GM18870 (cell line): ENCODE data around the gene PGF.

Experiments
- ATAC-seq: cut with Tn5 transposase; IDR thresholded peaks from one replicate; pipeline ENCODE4 v1.9.1; 2021; ENCODE audit warnings: moderate library complexity; ENCODE audit not compliant: unreplicated experiment

PGF gene

GRCh38 chr14:74904635-74905503 lies 50.5 kb downstream of the PGF start:
- ATAC-seq = no peak

DNA sequence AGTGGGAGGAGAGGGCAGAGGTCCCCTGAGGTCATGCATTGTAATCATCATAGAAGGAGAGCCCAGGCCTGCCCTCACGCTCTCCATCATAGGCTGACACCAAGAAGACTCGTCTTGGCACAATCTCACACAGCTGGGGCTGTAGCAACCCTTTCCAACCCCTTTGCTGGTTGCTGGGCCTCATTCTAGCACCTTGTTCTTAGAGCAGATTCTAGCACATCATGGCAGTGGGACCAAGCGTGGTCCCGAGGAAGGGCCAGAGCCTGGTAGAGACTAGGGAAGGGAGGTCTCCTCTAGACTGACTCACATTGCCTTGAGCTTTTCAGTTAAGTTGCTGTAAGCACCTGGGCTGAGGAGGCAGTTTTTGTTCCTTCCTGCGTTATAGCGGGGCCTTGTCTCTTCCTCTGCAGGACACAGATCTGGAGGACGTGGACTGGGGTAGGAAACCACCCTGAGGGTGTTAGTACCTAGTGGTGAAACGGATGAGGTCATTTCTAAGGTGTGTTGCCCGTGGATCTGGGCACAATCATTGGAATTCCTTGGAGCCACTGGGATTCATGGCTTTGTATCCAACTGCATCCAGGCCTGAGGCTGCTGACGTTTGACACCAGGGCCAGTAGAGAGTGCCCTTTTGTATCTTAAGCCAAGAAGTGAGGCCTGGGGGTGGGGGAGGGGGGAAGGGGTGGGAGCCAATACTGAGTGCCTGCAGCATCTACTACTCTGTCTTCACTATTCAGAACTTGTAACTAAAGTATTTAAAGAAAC lies 52.3 kb downstream of the PGF start:
- no peak for ATAC-seq

GRCh38 chr14:74898694-74899093 lies 56.7 kb downstream of the PGF start:
- no peak for ATAC-seq

DNA sequence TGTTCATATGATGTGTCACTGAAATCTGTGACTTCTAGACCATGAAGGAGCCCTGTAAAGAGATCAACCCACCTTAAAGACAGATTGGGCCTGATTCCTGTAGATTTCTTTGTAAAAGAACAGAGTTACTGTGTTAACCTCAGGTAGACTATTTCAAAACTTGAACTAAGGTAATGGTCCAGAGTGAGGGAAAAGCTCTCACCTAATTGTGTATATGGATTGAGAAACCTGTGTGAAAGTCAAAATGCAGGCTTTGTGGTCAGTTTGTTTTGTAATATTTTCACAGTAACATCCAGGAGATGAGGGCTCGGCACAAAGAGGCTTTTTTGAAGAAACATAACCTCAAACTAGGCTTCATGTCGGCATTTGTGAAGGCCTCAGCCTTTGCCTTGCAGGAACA lies 57.3 kb downstream of the PGF start:
- no peak for ATAC-seq

DNA sequence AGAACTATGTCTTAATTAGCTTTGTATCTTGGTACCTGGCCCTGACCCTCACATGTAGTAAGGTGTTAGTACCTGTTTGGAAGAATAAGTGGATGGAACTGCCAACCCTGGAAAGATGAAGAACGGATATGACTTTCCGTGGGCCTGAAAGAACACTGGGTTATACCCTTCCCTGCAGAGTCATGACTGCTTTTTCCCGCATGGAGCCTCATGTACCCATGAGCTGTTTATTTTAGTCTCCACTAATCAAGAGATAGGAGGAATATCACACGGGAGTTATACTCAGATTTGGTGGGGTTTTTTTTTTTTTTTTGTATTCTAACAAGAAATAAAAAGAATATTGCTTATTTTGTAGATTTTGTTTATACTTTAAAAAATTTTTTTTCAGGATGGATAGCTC lies 57.8 kb downstream of the PGF start:
- no peak for ATAC-seq

GRCh38 chr14:74896400-74896799 lies 59.0 kb downstream of the PGF start:
- no peak for ATAC-seq

GRCh38 chr14:74893614-74894091 lies 61.7 kb downstream of the PGF start:
- ATAC-seq = peak; percentile 54

- ATAC-seq = no peak
Measured at GRCh38 chr14:74892745-74893144, 62.7 kb downstream of the PGF start.

DNA sequence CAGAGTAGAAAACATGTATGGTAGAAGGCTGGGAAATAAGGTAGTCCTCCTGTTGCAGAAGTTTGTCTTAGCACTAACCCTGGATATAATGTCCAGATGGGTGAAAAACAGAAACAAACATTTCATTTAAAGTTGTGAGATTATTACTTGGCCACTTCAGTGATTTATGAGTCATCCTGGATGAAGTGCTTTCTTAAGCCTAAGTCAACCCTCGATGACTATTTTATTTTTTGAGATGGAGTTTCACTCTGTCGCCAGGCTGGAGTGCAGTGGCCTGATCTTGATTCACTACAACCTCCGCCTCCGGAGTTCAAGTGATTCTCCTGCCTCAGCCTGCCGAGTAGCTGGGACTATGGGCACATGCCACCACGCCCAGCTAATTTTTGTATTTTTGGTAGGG lies 63.5 kb downstream of the PGF start:
- no peak for ATAC-seq
